Neural progenitor cell (in vitro differentiated cells): ENCODE measurements around the gene LILRB1. TPM values are rescaled to one million over a fixed set of nuclear protein-coding genes. Genes with fewer than 3 reads are reported as not detected.
"Not testable (repeated sequence)": the region's sequence is repeated elsewhere in the genome, so short reads cannot be mapped to it uniquely, and the experiment has no call there.

Source experiments
- DNase-seq: peaks from one replicate; pipeline ENCODE4 v3.0.0-alpha.2; 2016; ENCODE audit warnings: low spot score
- H2AFZ ChIP-seq: fragments of 200-600 bp; sonication (generic); replicated peaks from 2 replicates; pipeline ENCODE4 v1.6.1; 2016; ENCODE audit warnings: antibody characterized with exemption
- H3F3A ChIP-seq: fragments of 200-600 bp; sonication (generic); 2 replicates; pipeline ENCODE4 v1.6.1; 2016; ENCODE audit warnings: antibody characterized with exemption, low read depth
- H3K27ac ChIP-seq: fragments of 200-600 bp; sonication (generic); 2 replicates; pipeline ENCODE4 v1.5.1; 2016; ENCODE audit warnings: mild to moderate bottlenecking
- H3K27me3 ChIP-seq: fragments of 200-600 bp; sonication (generic); 2 replicates; pipeline ENCODE4 v1.6.1; 2016; ENCODE audit warnings: mild to moderate bottlenecking, moderate library complexity
- H3K36me3 ChIP-seq: fragments of 200-600 bp; sonication (generic); 2 replicates; pipeline ENCODE4 v1.5.1; 2016
- H3K4me1 ChIP-seq: fragments of 200-600 bp; sonication (generic); 2 replicates; pipeline ENCODE4 v1.6.1; 2016; ENCODE audit warnings: mixed run types
- H3K4me2 ChIP-seq: fragments of 200-600 bp; sonication (generic); 2 replicates; pipeline ENCODE4 v1.6.1; 2016
- H3K4me3 ChIP-seq: fragments of 200-600 bp; sonication (generic); 2 replicates; pipeline ENCODE4 v1.5.1; 2016
- H3K79me2 ChIP-seq: fragments of 200-600 bp; sonication (generic); 2 replicates; pipeline ENCODE4 v1.6.1; 2016; ENCODE audit warnings: low read depth
- H3K9ac ChIP-seq: fragments of 200-600 bp; sonication (generic); 2 replicates; pipeline ENCODE4 v1.6.1; 2016
- H3K9me3 ChIP-seq: fragments of 200-600 bp; sonication (generic); 2 replicates; pipeline ENCODE4 v1.5.1; 2016; ENCODE audit warnings: low read depth
- H4K20me1 ChIP-seq: fragments of 200-600 bp; sonication (generic); 2 replicates; pipeline ENCODE4 v1.6.1; 2016; ENCODE audit warnings: low read depth
- H3K27ac Mint-ChIP-seq: 3 replicates; pipeline ENCODE4 v1.8.0; 2021; ENCODE audit warnings: mixed read lengths
- H3K27me3 Mint-ChIP-seq: 2 replicates; pipeline ENCODE4 v1.8.0; 2022; ENCODE audit warnings: low read depth, mild to moderate bottlenecking, inconsistent platforms, moderate library complexity, mixed read lengths; ENCODE audit not compliant: insufficient read depth
- H3K36me3 Mint-ChIP-seq: 3 replicates; pipeline ENCODE4 v1.8.0; 2021; ENCODE audit warnings: mixed read lengths
- H3K4me1 Mint-ChIP-seq: 3 replicates; pipeline ENCODE4 v1.8.0; 2021; ENCODE audit warnings: mixed read lengths
- H3K4me3 Mint-ChIP-seq: 3 replicates; pipeline ENCODE4 v1.8.0; 2021; ENCODE audit warnings: mild to moderate bottlenecking, moderate library complexity, mixed read lengths
- H3K9me3 Mint-ChIP-seq: 3 replicates; pipeline ENCODE4 v1.8.0; 2020; ENCODE audit warnings: mixed read lengths
- EZH2 ChIP-seq: fragments of 200-600 bp; sonication (generic); IDR thresholded peaks from 2 replicates; pipeline ENCODE4 v1.6.1; 2017; ENCODE audit warnings: antibody characterized with exemption, mild to moderate bottlenecking, moderate library complexity
- EZH2phosphoT487 ChIP-seq: fragments of 200-600 bp; sonication (generic); IDR thresholded peaks from 2 replicates; pipeline ENCODE4 v1.6.1; 2017; ENCODE audit warnings: antibody characterized with exemption
- total RNA-seq: library from RNA; depleted of rRNA; stranded (reverse); fragments of >200 nt; gene quantifications from 2 replicates; pipeline ENCODE4 v1.2.3, GENCODE V29; 2015; ENCODE audit warnings: low replicate concordance
- TF ChIP-seq, protein P1 (sequence below): fragments of 200-600 bp; sonication (generic); IDR thresholded peaks from 2 replicates; pipeline ENCODE4 v1.5.1; 2017; ENCODE audit warnings: antibody characterized with exemption, mild to moderate bottlenecking

Gene LILRB1
- total RNA-seq, 1 donor from 2014 or later, result not detected

DNA sequence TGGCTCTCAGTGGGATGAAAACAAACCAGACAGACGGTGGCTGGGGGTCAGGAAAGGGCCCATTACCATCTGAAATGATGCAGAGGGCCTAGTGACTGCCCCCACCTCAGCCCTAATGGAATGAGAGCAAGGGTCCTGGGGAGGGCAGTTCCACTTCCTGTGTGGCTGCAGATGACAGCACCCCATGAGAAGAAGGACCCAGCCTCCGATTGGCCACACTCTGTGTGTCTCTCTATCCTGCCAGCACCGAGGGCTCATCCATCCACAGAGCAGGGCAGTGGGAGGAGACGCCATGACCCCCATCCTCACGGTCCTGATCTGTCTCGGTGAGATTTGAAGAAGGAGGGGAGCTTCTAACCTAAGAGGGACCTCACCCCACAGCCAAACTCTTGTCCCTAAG, 498 bp downstream of the LILRB1 start:
- Mint-ChIP-seq H3K9me3 (peaks cover 43% of the 10 kb centered on the region), H3K27me3 (peaks cover 3% of the 10 kb centered on the region), H3K36me3 (peaks cover 2% of the 10 kb centered on the region), H3K4me3 (no peak overlapping the region), H3K4me1 (no peaks in the 10 kb centered on the region), H3K27ac (no peak overlapping the region)
- H3K4me1 ChIP-seq, result no peaks in the 10 kb centered on the region
- H3K79me2 ChIP-seq, result no peaks in the 10 kb centered on the region
- no peaks in the 10 kb centered on the region for H3K27me3 ChIP-seq
- no peak overlapping the region for H3K4me3 ChIP-seq
- no peaks in the 10 kb centered on the region for H4K20me1 ChIP-seq
- no peak overlapping the region for H2AFZ ChIP-seq
- no peak overlapping the region for H3K9ac ChIP-seq
- no peaks in the 10 kb centered on the region for H3K9me3 ChIP-seq
- TF ChIP-seq, protein P1, sequence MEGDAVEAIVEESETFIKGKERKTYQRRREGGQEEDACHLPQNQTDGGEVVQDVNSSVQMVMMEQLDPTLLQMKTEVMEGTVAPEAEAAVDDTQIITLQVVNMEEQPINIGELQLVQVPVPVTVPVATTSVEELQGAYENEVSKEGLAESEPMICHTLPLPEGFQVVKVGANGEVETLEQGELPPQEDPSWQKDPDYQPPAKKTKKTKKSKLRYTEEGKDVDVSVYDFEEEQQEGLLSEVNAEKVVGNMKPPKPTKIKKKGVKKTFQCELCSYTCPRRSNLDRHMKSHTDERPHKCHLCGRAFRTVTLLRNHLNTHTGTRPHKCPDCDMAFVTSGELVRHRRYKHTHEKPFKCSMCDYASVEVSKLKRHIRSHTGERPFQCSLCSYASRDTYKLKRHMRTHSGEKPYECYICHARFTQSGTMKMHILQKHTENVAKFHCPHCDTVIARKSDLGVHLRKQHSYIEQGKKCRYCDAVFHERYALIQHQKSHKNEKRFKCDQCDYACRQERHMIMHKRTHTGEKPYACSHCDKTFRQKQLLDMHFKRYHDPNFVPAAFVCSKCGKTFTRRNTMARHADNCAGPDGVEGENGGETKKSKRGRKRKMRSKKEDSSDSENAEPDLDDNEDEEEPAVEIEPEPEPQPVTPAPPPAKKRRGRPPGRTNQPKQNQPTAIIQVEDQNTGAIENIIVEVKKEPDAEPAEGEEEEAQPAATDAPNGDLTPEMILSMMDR, result no peak
- TF ChIP-seq EZH2, result no peak
- TF ChIP-seq EZH2phosphoT487, result no peak
- no peaks in the 10 kb centered on the region for H3F3A ChIP-seq
- no peak overlapping the region for H3K27ac ChIP-seq
- no peak for DNase-seq
- H3K4me2 ChIP-seq, result no peak overlapping the region
- H3K36me3 ChIP-seq, result no peaks in the 10 kb centered on the region

DNA sequence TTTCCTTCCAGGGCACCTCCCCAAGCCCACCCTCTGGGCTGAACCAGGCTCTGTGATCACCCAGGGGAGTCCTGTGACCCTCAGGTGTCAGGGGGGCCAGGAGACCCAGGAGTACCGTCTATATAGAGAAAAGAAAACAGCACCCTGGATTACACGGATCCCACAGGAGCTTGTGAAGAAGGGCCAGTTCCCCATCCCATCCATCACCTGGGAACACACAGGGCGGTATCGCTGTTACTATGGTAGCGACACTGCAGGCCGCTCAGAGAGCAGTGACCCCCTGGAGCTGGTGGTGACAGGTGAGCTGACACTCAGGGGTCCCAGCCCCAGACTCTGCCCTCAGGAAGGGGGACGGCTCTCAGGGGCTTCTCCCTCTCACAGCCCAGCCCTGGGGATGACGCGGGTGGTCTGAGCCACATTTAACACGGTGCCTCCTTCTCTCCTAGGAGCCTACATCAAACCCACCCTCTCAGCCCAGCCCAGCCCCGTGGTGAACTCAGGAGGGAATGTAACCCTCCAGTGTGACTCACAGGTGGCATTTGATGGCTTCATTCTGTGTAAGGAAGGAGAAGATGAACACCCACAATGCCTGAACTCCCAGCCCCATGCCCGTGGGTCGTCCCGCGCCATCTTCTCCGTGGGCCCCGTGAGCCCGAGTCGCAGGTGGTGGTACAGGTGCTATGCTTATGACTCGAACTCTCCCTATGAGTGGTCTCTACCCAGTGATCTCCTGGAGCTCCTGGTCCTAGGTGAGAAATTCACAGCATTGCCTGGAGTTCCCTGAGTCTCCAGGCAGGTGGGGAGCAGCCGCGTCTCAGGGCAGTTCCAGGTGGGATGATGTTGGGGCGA, 1.4 kb downstream of the LILRB1 start:
- not testable (repeated sequence) for H3K4me3 ChIP-seq, H3K4me2 ChIP-seq, DNase-seq, H3K36me3 ChIP-seq, H3K4me3 Mint-ChIP-seq, H4K20me1 ChIP-seq, H3K27me3 Mint-ChIP-seq, H3K27ac Mint-ChIP-seq, H3K27me3 ChIP-seq, H2AFZ ChIP-seq, H3K27ac ChIP-seq, H3K9me3 ChIP-seq, H3K36me3 Mint-ChIP-seq, H3K4me1 ChIP-seq, H3F3A ChIP-seq, H3K9ac ChIP-seq, H3K79me2 ChIP-seq, H3K4me1 Mint-ChIP-seq
- H3K9me3 Mint-ChIP-seq, result peaks cover 35% of the 10 kb centered on the region

DNA sequence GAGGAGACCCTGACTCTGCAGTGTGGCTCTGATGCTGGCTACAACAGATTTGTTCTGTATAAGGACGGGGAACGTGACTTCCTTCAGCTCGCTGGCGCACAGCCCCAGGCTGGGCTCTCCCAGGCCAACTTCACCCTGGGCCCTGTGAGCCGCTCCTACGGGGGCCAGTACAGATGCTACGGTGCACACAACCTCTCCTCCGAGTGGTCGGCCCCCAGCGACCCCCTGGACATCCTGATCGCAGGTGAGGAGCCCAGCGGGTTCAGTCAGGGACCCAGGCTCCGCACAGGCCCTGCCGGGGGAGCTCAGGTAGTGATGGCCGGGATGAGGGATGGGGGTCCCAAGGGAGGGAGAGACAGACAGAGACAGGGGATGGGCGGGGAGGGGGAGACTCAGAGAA, 2.2 kb downstream of the LILRB1 start:
- not testable (repeated sequence) for H3K36me3 Mint-ChIP-seq, H3K36me3 ChIP-seq, H4K20me1 ChIP-seq, H3K27me3 Mint-ChIP-seq, DNase-seq, H3K4me1 ChIP-seq, H2AFZ ChIP-seq, H3K4me3 ChIP-seq, H3K79me2 ChIP-seq, H3K27me3 ChIP-seq, H3K27ac ChIP-seq, H3K4me3 Mint-ChIP-seq, H3K27ac Mint-ChIP-seq, H3K4me1 Mint-ChIP-seq, H3K4me2 ChIP-seq, H3K9ac ChIP-seq, H3K9me3 ChIP-seq, H3F3A ChIP-seq
- H3K9me3 Mint-ChIP-seq, result peaks cover 32% of the 10 kb centered on the region

DNA sequence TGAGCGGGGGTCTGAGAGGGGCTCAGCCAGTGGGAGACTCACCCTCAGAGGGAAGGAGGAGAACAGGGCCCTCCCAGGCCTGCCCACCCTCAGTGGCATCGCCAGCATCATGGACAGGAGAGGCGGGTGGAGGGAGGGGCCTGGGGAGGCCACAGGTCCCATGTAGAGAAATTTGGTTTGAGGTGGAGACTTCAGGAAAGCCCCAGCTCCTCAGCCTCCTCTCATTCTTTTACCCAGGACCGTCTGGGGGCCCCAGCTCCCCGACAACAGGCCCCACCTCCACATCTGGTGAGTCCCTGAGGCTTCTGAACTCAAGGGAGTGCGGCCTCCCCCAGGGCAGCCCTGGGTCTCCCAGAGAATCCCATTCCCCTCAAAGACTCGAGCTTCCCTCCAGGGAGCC, 3.1 kb downstream of the LILRB1 start:
- Histone ChIP-seq H3K79me2 (no peaks in the 10 kb centered on the region), H4K20me1 (no peaks in the 10 kb centered on the region), H3K9ac (no peak overlapping the region), H3K36me3 (no peaks in the 10 kb centered on the region), H3F3A (no peaks in the 10 kb centered on the region), H2AFZ (no peak overlapping the region), H3K4me3 (no peak overlapping the region), H3K4me2 (no peak overlapping the region), H3K27me3 (no peaks in the 10 kb centered on the region), H3K9me3 (no peaks in the 10 kb centered on the region), H3K27ac (no peak overlapping the region), H3K4me1 (no peaks in the 10 kb centered on the region)
- peaks cover 28% of the 10 kb centered on the region for H3K9me3 Mint-ChIP-seq
- H3K36me3 Mint-ChIP-seq, result no peaks in the 10 kb centered on the region
- DNase-seq, result no peak
- H3K4me1 Mint-ChIP-seq, result no peaks in the 10 kb centered on the region
- no peak for TF ChIP-seq EZH2
- TF ChIP-seq, protein P1, result no peak
- H3K27ac Mint-ChIP-seq, result no peak overlapping the region
- peaks cover 3% of the 10 kb centered on the region for H3K27me3 Mint-ChIP-seq
- no peak overlapping the region for H3K4me3 Mint-ChIP-seq

DNA sequence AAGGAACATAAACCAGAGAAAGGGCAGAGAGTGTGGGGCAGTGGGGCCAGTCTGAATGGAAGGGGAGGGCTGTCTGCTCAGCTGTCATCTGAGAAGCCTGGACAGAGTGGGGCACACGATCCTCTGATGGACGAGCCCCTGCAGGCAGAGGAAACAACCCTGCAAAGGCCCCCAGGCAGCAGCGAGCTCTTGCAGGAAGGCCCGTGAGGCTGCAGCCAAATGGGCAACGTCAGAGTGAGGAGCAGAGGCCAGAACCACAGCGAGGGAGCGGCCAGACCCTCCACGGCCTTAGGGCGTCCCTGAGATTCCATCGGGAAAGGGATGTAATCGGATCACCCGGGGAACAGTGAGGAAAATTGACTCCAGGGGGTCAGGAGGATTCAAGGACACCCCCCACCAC, 5.8 kb downstream of the LILRB1 start:
- H3K27ac Mint-ChIP-seq, H3K36me3 Mint-ChIP-seq, H3K79me2 ChIP-seq, H3K4me3 Mint-ChIP-seq, H3K27ac ChIP-seq, DNase-seq, H3K27me3 ChIP-seq, H3K36me3 ChIP-seq, H3K27me3 Mint-ChIP-seq, H3F3A ChIP-seq, H3K4me1 ChIP-seq, H3K4me1 Mint-ChIP-seq, H3K4me2 ChIP-seq, H3K9ac ChIP-seq, H3K4me3 ChIP-seq, H4K20me1 ChIP-seq, H2AFZ ChIP-seq: not testable (repeated sequence)
- H3K9me3 ChIP-seq, result peaks cover 17% of the 10 kb centered on the region
- peaks cover 17% of the 10 kb centered on the region for H3K9me3 Mint-ChIP-seq
